HG03066 (cell line): ENCODE data around the gene MUC5AC.
"Not testable (repeated sequence)": the region's sequence is repeated elsewhere in the genome, so short reads cannot be mapped to it uniquely, and the experiment has no call there.

Experiments used
- ATAC-seq: cut with Tn5 transposase; IDR thresholded peaks from one replicate; pipeline ENCODE4 v1.9.1; 2021; ENCODE audit warnings: low read depth; ENCODE audit not compliant: unreplicated experiment

Gene MUC5AC

DNA sequence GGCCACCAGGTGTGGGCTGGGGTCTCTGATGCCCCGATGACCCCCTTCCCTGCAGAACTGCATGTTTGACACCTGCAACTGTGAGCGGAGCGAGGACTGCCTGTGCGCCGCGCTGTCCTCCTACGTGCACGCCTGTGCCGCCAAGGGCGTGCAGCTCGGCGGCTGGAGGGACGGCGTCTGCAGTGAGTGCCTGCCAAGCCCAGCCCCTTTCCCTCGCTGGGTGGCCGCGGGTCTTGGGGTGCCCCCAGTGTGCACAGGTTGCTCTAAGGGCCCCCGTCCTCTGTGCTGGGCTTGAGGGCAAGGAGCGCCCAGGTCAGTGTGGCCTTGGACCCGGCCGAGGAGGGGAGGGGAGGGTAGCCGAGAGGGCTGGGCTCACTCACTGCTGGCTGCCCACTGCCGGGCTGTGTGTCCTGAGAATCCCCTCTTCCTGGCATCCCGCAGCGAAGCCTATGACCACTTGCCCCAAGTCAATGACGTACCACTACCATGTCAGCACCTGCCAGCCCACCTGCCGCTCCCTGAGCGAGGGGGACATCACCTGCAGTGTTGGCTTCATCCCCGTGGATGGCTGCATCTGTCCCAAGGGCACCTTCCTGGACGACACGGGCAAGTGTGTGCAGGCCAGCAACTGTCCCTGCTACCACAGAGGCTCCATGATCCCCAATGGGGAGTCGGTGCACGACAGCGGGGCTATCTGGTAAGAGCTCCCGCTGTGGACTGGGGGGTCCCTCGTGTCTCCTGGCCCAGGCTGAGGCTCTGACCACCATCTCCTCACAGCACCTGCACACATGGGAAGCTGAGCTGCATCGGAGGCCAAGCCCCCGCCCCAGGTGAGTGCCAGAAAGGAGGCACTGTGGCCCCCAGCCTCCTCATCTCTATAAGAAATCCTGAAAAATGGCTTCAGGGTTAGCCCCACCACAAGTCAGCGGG, 17.0 kb downstream of the MUC5AC start:
- ATAC-seq, result no peak

DNA sequence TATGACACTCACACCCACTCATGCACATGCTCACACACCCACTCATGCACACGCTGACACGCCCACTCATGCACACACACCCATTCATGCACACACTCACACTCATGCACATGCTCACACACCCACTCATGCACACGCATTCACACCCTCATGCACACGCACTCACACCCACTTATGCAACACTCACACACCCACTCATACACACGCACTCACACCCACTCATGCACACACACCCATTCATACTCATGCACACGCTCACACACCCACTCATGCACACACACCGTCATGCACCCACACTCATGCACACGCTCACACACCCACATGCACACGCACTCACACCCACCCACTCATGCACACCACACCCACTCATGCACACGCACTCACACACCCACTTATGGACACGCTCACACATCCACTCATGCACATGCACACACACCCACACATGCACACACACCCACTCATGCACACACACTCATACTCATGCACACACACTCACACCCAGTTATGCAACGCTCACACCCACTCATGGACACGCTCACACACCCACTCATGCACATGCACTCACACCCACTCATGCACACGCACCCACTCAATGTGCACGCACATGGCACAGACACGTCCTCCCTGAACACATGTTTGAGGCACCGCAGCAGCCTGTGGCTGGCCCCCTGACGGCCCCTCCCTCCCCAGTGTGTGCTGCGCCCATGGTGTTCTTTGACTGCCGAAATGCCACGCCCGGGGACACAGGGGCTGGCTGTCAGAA, 17.9 kb downstream of the MUC5AC start:
- ATAC-seq, result no peak

DNA sequence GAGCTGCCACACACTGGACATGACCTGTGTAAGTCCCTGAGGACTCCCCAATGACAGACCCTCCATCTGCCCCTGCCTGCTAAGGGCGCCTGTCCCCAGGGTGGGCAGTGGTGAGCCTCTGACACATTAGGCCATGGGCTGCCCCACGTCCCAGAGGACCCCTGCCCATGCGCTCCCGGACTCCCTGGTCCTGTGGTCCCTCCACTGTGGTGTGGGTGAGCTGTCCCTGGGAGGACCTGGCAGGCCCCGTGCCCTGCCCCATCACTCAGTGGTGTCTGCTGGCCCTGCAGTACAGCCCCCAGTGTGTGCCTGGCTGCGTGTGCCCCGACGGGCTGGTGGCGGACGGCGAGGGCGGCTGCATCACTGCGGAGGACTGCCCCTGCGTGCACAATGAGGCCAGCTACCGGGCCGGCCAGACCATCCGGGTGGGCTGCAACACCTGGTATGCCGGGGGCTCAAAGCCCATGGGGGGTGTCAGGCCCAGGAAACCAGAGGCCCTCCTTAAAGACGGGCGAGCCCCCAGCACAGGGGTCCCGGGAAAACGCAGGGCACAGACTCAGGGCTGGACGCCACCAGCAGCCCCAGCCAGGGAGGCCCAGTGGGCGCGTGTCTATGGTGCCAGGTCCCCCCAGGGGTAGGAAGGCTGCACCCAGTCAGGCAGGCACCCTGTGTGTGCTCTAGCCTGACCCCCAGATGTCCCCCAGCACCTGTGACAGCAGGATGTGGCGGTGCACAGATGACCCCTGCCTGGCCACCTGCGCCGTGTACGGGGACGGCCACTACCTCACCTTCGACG, 18.7 kb downstream of the MUC5AC start:
- no peak for ATAC-seq

GRCh38 chr11:1177020-1177770, 19.4 kb downstream of the MUC5AC start:
- ATAC-seq, result no peak

GRCh38 chr11:1177771-1178090, 20.0 kb downstream of the MUC5AC start:
- no peak for ATAC-seq

DNA sequence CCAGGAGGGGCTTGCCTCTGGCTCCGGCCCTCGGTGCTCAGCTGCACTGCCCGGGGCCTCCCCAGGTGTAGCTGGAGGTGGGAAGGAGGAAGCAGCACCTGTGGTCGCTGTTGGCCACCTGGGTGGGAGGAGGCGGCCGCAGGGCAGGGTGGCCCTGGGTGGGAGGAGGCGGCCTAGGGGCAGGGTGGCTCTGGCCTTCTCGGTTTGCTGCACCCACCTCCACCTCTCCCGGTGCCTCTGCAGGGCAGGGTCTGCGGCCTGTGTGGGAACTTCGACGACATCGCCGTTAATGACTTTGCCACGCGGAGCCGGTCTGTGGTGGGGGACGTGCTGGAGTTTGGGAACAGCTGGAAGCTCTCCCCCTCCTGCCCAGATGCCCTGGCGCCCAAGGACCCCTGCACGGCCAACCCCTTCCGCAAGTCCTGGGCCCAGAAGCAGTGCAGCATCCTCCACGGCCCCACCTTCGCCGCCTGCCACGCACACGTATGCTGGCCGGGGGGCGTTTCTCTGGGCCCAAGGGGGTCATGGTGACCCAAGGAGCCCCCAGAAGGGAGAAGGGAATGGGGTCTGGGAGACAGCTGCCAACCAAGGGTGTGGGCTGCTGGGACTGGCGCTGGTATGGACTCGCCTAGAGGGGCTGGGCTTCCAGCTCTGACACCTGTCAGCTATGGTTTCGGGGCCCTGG, 20.6 kb downstream of the MUC5AC start:
- no peak for ATAC-seq

GRCh38 chr11:1178906-1179305, 21.2 kb downstream of the MUC5AC start:
- ATAC-seq, result no peak

- no peak for ATAC-seq
Measured at GRCh38 chr11:1179641-1180040, 21.9 kb downstream of the MUC5AC start.

GRCh38 chr11:1180171-1180570, 22.4 kb downstream of the MUC5AC start:
- ATAC-seq, result no peak

GRCh38 chr11:1180947-1181391, 23.2 kb downstream of the MUC5AC start:
- no peak for ATAC-seq

- ATAC-seq, result no peak
Measured at GRCh38 chr11:1181420-1181819, 23.7 kb downstream of the MUC5AC start.

DNA sequence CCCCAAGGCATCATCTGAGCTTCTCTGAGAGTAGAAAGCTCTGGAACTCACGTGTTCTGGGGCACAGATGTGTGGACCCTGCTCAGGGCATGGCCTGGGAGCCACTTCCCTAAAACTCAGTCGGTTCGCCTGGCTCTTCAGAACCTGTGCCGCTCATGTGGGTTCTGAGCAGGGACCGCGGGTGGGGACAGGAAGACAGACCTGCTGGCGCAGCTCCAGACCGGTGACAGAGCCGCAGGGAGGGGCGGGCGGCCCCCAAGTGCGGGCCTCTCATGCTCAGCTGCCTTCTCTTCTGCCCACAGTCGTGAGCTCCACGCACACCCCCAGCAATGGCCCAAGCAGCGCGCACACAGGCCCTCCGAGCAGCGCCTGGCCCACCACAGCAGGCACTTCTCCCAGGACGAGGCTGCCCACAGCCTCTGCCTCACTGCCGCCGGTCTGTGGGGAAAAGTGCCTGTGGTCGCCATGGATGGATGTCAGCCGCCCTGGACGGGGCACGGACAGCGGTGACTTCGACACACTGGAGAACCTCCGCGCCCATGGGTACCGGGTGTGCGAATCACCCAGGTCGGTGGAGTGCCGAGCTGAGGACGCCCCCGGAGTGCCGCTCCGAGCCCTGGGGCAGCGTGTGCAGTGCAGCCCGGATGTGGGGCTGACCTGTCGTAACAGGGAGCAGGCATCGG, 24.2 kb downstream of the MUC5AC start:
- no peak for ATAC-seq

DNA sequence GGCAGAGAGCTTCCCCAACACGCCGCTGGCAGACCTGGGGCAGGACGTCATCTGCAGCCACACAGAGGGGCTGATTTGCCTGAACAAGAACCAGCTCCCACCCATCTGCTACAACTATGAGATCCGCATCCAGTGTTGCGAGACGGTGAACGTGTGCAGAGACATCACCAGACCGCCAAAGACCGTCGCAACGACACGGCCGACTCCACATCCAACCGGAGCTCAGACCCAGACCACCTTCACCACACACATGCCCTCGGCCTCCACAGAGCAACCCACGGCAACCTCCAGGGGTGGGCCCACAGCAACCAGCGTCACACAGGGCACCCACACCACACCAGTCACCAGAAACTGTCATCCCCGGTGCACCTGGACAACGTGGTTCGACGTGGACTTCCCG, 26.4 kb downstream of the MUC5AC start:
- ATAC-seq, result not testable (repeated sequence)

DNA sequence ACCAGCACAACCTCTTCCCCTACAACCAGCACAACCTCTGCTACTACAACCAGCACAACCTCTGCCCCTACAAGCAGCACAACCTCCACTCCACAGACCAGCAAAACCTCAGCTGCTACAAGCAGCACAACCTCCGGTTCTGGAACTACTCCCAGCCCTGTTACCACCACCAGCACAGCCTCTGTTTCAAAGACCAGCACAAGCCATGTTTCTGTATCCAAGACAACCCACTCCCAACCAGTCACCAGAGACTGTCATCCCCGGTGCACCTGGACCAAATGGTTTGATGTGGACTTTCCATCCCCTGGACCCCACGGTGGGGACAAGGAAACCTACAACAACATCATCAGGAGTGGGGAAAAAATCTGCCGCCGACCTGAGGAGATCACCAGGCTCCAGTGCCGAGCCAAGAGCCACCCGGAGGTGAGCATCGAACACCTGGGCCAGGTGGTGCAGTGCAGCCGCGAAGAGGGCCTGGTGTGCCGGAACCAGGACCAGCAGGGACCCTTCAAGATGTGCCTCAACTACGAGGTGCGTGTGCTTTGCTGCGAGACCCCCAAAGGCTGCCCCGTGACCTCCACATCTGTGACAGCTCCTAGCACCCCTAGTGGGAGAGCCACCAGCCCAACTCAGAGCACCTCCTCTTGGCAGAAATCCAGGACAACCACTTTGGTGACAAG, 30.8 kb downstream of the MUC5AC start:
- not testable (repeated sequence) for ATAC-seq

DNA sequence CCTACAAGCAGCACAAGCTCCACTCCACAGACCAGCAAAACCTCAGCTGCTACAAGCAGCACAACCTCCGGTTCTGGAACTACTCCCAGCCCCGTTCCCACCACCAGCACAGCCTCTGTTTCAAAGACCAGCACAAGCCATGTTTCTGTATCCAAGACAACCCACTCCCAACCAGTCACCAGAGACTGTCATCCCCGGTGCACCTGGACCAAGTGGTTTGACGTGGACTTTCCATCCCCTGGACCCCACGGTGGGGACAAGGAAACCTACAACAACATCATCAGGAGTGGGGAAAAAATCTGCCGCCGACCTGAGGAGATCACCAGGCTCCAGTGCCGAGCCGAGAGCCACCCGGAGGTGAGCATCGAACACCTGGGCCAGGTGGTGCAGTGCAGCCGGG, 32.1 kb downstream of the MUC5AC start:
- ATAC-seq, result not testable (repeated sequence)

GRCh38 chr11:1191786-1192470, 34.2 kb downstream of the MUC5AC start:
- not testable (repeated sequence) for ATAC-seq

DNA sequence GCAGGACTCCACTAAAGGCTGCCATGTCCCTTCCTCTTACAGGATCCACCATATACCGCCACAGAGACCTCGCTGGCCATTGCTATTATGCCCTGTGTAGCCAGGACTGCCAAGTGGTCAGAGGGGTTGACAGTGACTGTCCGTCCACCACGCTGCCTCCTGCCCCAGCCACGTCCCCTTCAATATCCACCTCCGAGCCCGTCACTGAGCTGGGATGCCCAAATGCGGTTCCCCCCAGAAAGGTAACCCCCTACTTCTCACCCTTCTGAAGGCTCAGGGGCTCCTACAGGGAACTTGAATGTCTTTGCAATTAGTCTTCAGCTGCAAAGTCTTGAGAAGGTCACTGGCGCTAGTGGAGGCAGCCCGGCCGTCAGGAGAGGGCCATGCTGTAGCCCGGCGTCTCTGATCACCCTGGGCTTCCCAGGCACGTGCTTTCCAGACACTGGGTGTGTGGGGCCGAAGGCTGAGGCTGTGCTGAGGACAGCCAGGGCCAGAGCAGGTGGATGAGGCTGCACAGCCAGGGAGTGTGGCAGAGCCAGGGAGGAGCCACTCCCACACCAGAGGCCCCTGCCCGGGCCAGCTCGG, 35.1 kb downstream of the MUC5AC start:
- no peak for ATAC-seq
